Coronary artery (tissue), 2 donors: ENCODE data around the gene KBTBD12.
"Not testable (repeated sequence)": the region's sequence is repeated elsewhere in the genome, so short reads cannot be mapped to it uniquely, and the experiment has no call there.

Experiments
- DNase-seq: peaks from one replicate; pipeline ENCODE4 v3.0.0-alpha.2; 2017; ENCODE audit warnings: low spot score
- H3K27ac ChIP-seq, 2 donors: fragments of 200-600 bp; sonication (generic); one replicate each; pipeline ENCODE4 v1.5.1; 2016 to 2019
- H3K4me3 ChIP-seq: fragments of 200-600 bp; sonication (generic); 2 replicates; pipeline ENCODE4 v1.5.1; 2016; ENCODE audit warnings: mild to moderate bottlenecking, moderate library complexity
- CTCF ChIP-seq: fragments of 200-600 bp; sonication (generic); IDR thresholded peaks from one replicate; pipeline ENCODE4 v1.5.1; 2019; ENCODE audit warnings: antibody characterized with exemption

KBTBD12 gene

GRCh38 chr3:127889976-127890650, 24.9 kb upstream of the KBTBD12 start:
- Histone ChIP-seq H3K27ac (no peak overlapping the region), H3K4me3 (no peak overlapping the region)
- no peak for DNase-seq
- no peak for TF ChIP-seq CTCF

- not testable (repeated sequence) for H3K4me3 ChIP-seq, DNase-seq, H3K27ac ChIP-seq
Observed at GRCh38 chr3:127890651-127891290, 24.3 kb upstream of the KBTBD12 start.

- no peak for TF ChIP-seq CTCF
- H3K27ac ChIP-seq: no peak overlapping the region
- no peak overlapping the region for H3K4me3 ChIP-seq
- DNase-seq: no peak
Observed at GRCh38 chr3:127894481-127894880, 20.6 kb upstream of the KBTBD12 start.

- no peak for DNase-seq
- no peak overlapping the region for H3K4me3 ChIP-seq
- H3K27ac ChIP-seq: peak overlapping the region in 1 of 2 donors; percentile 46
- no peak for TF ChIP-seq CTCF
Observed at GRCh38 chr3:127899200-127899599, 15.8 kb upstream of the KBTBD12 start.

GRCh38 chr3:127899766-127900165, 15.3 kb upstream of the KBTBD12 start:
- TF ChIP-seq CTCF: no peak
- Histone ChIP-seq H3K4me3 (no peak overlapping the region), H3K27ac (peak overlapping the region in 1 of 2 donors; percentile 46)
- no peak for DNase-seq

GRCh38 chr3:127900536-127900935, 14.5 kb upstream of the KBTBD12 start:
- TF ChIP-seq CTCF: no peak
- no peak overlapping the region for H3K4me3 ChIP-seq
- DNase-seq: no peak
- peak overlapping the region in 1 of 2 donors; percentile 45 for H3K27ac ChIP-seq

GRCh38 chr3:127902486-127902885, 12.5 kb upstream of the KBTBD12 start:
- Histone ChIP-seq H3K27ac (no peak overlapping the region), H3K4me3 (no peak overlapping the region)
- TF ChIP-seq CTCF: no peak
- DNase-seq: no peak
